ENCODE measurements around the gene GALNT13.

DNA sequence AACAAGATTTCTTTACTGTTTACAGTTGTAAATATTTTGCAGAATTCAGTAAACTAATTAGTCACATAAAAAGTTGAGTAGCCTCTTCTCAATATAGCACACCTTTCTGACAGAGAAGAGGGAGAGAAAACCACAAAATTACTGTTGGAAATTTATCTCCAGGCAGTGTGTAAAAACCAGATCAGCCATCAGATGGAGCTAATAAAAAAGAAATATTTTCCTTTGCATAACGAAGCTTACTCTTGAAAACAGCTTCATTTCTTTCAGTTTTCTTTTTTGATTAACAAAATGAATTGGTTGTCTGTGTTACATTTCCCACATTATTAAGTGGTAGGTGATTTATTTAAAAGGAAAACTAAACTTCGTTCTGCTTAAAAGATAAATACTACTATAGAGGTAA is 567.4 kb downstream of the GALNT13 start:
- TF ChIP-seq, protein P1, sequence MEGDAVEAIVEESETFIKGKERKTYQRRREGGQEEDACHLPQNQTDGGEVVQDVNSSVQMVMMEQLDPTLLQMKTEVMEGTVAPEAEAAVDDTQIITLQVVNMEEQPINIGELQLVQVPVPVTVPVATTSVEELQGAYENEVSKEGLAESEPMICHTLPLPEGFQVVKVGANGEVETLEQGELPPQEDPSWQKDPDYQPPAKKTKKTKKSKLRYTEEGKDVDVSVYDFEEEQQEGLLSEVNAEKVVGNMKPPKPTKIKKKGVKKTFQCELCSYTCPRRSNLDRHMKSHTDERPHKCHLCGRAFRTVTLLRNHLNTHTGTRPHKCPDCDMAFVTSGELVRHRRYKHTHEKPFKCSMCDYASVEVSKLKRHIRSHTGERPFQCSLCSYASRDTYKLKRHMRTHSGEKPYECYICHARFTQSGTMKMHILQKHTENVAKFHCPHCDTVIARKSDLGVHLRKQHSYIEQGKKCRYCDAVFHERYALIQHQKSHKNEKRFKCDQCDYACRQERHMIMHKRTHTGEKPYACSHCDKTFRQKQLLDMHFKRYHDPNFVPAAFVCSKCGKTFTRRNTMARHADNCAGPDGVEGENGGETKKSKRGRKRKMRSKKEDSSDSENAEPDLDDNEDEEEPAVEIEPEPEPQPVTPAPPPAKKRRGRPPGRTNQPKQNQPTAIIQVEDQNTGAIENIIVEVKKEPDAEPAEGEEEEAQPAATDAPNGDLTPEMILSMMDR (IDR thresholded peaks at IDR 0.05; ENCODE audit: low read length), result peak; percentile 31
- no peak for TF ChIP-seq EZH2 (optimal IDR thresholded peaks at IDR 0.05; ENCODE audit: low read depth, low read length)
- no peak for TF ChIP-seq EZH2phosphoT487 (IDR thresholded peaks at IDR 0.05; ENCODE audit: low read length)

Data from MM.1S (cell line).